HCT116 (cell line): ENCODE data around the gene KDM1B. TPM values are rescaled to one million over a fixed set of nuclear protein-coding genes. Genes with fewer than 3 reads are reported as not detected.

Experiments
- ATAC-seq: fragments of 200-7000 bp; cut with Tn5 transposase; 2 replicates; pipeline ENCODE4 v1.9.1; 2020; ENCODE audit warnings: mild to moderate bottlenecking, moderate library complexity
- BruUV-seq: library from RNA; stranded (reverse); fragments of 400-500 nt; replicated peaks from 2 replicates; lab custom pipeline; 2021; lab: Mats Ljungman, UMichigan
- CTCF ChIA-PET: fragments of 300-600 bp; sonication (Branson Sonifier 250); formaldehyde crosslinking; loops from one replicate; lab custom pipeline; 2021; ENCODE audit warnings: antibody characterized with exemption; lab: Charles Lee
- POLR2A ChIA-PET: fragments of 300-600, 350-600 bp; sonication (Branson Sonifier 250); formaldehyde crosslinking; loops from one replicate; lab custom pipeline; 2021; ENCODE audit warnings: antibody characterized with exemption; lab: Charles Lee
- RAD21 ChIA-PET, 2 experiments: fragments of 300-600 bp; sonication (Branson Sonifier 250); formaldehyde crosslinking; loops; one replicate each; lab custom pipeline; 2023; ENCODE audit warnings: low total read pairs in 2 of 2; ENCODE audit not compliant: uncharacterized antibody in 2 of 2, unreplicated experiment in 2 of 2, low non-redundant PET in 1 of 2; lab: Charles Lee
- DNase-seq: peaks from one replicate; pipeline ENCODE4 v3.0.0-alpha.2; 2010; ENCODE audit warnings: low read depth, low spot score
- H2AFZ ChIP-seq: fragments of 200-600 bp; shearing (Covaris generic), sonication (generic); 2 replicates; pipeline ENCODE4 v1.6.1; 2017; ENCODE audit warnings: low read depth, mixed run types, mixed read lengths, antibody characterized with exemption, low read length; ENCODE audit not compliant: poor library complexity, severe bottlenecking
- H3K27ac ChIP-seq: 2 replicates; pipeline ENCODE4 v1.5.1; 2012; ENCODE audit warnings: low read depth, low read length
- H3K27me3 ChIP-seq: fragments of 200-600 bp; sonication (generic); 2 replicates; pipeline ENCODE4 v1.6.1; 2016; ENCODE audit warnings: mixed run types, low read length, mixed read lengths; ENCODE audit not compliant: insufficient read depth
- H3K36me3 ChIP-seq, 2 experiments: fragments of 200-500 bp in 1 of 2; fragments of 200-600 bp in 1 of 2; sonication (Bioruptor generic) in 1 of 2; sonication (generic) in 1 of 2; 2 replicates each; pipeline versions ENCODE4 v1.5.1 to v1.6.1; 2014 to 2016; ENCODE audit warnings: low read length in 2 of 2, inconsistent platforms in 1 of 2, mixed read lengths in 1 of 2, mixed run types in 1 of 2; ENCODE audit not compliant: insufficient read depth in 2 of 2, control insufficient read depth in 1 of 2
- H3K4me1 ChIP-seq, 2 experiments: fragments of 200-600 bp in 1 of 2; sonication (generic) in 1 of 2; 2 replicates each; pipeline versions ENCODE4 v1.5.1 to v1.6.1; 2012 to 2017; ENCODE audit warnings: low read length in 2 of 2, inconsistent platforms in 1 of 2, mild to moderate bottlenecking in 1 of 2, mixed read lengths in 1 of 2, mixed run types in 1 of 2, moderate library complexity in 1 of 2; ENCODE audit not compliant: insufficient read depth in 2 of 2, control insufficient read depth in 1 of 2
- H3K4me2 ChIP-seq: fragments of 200-600 bp; sonication (generic); 2 replicates; pipeline ENCODE4 v1.6.1; 2017; ENCODE audit warnings: mixed run types, low read length, mixed read lengths
- H3K4me3 ChIP-seq, 2 experiments: fragments of 200-600 bp in 1 of 2; sonication (generic) in 1 of 2; replicated peaks in 1 of 2; 2 replicates each; pipeline ENCODE4 v1.5.1; 2011 to 2016; ENCODE audit warnings: low read length in 2 of 2, control low read depth in 1 of 2, low read depth in 1 of 2, mild to moderate bottlenecking in 1 of 2, mixed read lengths in 1 of 2, mixed run types in 1 of 2
- H3K79me2 ChIP-seq: fragments of 200-600 bp; sonication (generic); 2 replicates; pipeline ENCODE4 v1.6.1; 2017; ENCODE audit warnings: mild to moderate bottlenecking, mixed run types, low read length, moderate library complexity, mixed read lengths; ENCODE audit not compliant: insufficient read depth
- H3K9ac ChIP-seq: fragments of 200-600 bp; sonication (generic); 2 replicates; pipeline ENCODE4 v1.6.1; 2016; ENCODE audit warnings: low read length, mixed read lengths
- H3K9me2 ChIP-seq: fragments of 200-600 bp; sonication (generic), shearing (Covaris generic); 2 replicates; pipeline ENCODE4 v1.6.1; 2017; ENCODE audit warnings: mixed run types, mild to moderate bottlenecking, moderate library complexity; ENCODE audit not compliant: insufficient read depth
- H3K9me3 ChIP-seq, 2 experiments: fragments of 200-500 bp in 1 of 2; fragments of 200-600 bp in 1 of 2; sonication (Bioruptor generic) in 1 of 2; sonication (generic) in 1 of 2; 2 replicates each; pipeline ENCODE4 v1.6.1; 2014 to 2017; ENCODE audit warnings: low read length in 2 of 2, mixed read lengths in 2 of 2, inconsistent platforms in 1 of 2, low read depth in 1 of 2, mild to moderate bottlenecking in 1 of 2, mixed run types in 1 of 2, moderate library complexity in 1 of 2; ENCODE audit not compliant: control insufficient read depth in 1 of 2, insufficient read depth in 1 of 2
- H4K20me1 ChIP-seq: fragments of 200-600 bp; sonication (generic), shearing (Covaris generic); 2 replicates; pipeline ENCODE4 v1.6.1; 2017; ENCODE audit warnings: mixed run types, mild to moderate bottlenecking, moderate library complexity; ENCODE audit not compliant: insufficient read depth
- CEBPB ChIP-seq: IDR thresholded peaks from 2 replicates; pipeline ENCODE4 v1.6.1; 2012; ENCODE audit warnings: low read depth
- EGR1 ChIP-seq: IDR thresholded peaks from 2 replicates; pipeline ENCODE4 v1.6.1; 2012; ENCODE audit warnings: low read depth
- ELF1 ChIP-seq: IDR thresholded peaks from 2 replicates; pipeline ENCODE4 v1.6.1; 2012; ENCODE audit warnings: low read depth, borderline replicate concordance
- EZH2phosphoT487 ChIP-seq: fragments of 200-600 bp; IDR thresholded peaks from 2 replicates; pipeline ENCODE4 v1.6.1; 2018; ENCODE audit warnings: antibody characterized with exemption, borderline replicate concordance
- FOSL1 ChIP-seq: IDR thresholded peaks from 2 replicates; pipeline ENCODE4 v1.6.1; 2012; ENCODE audit warnings: low read depth
- JUND ChIP-seq: IDR thresholded peaks from 2 replicates; pipeline ENCODE4 v1.6.1; 2012
- POLR2AphosphoS5 ChIP-seq: IDR thresholded peaks from 2 replicates; pipeline ENCODE4 v1.6.1; 2011; ENCODE audit warnings: mild to moderate bottlenecking, low read depth, low read length, moderate library complexity
- RAD21 ChIP-seq: IDR thresholded peaks from 2 replicates; pipeline ENCODE4 v1.6.1; 2012; ENCODE audit warnings: low read depth, mild to moderate bottlenecking
- SP1 ChIP-seq: IDR thresholded peaks from 2 replicates; pipeline ENCODE4 v1.6.1; 2012; ENCODE audit warnings: low read depth
- TCF7L2 ChIP-seq: IDR thresholded peaks from 2 replicates; pipeline ENCODE4 v1.7.0; 2011; ENCODE audit warnings: borderline replicate concordance, inconsistent platforms; ENCODE audit not compliant: insufficient read depth, insufficient read length; ENCODE audit errors: extremely low read depth
- YY1 ChIP-seq: IDR thresholded peaks from 2 replicates; pipeline ENCODE4 v1.6.1; 2011; ENCODE audit warnings: low read length, low read depth, moderate library complexity, mild to moderate bottlenecking; ENCODE audit not compliant: insufficient replicate concordance; ENCODE audit errors: extremely low read depth
- ZFX ChIP-seq: fragments of 450-650 bp; IDR thresholded peaks from 2 replicates; pipeline ENCODE4 v1.6.1; 2017
- ZNF274 ChIP-seq: fragments of 200-500 bp; sonication (Bioruptor generic); IDR thresholded peaks from 2 replicates; pipeline ENCODE4 v1.6.1; 2014; ENCODE audit warnings: mild to moderate bottlenecking, low read depth, low read length, inconsistent platforms
- intact Hi-C: fragments of 100-400 bp; cut with micrococcal nuclease; formaldehyde crosslinking; loops from 2 replicates; pipeline ENCODE4 v1.10.0; 2022
- total RNA-seq: library from RNA; stranded (reverse); gene quantifications from one replicate; pipeline ENCODE4 v1.2.1, GENCODE V29; 2021; ENCODE audit not compliant: unreplicated experiment
- TF ChIP-seq, protein P1 (sequence below): IDR thresholded peaks from 2 replicates; pipeline ENCODE4 v1.6.1; 2012; ENCODE audit warnings: low read depth
- TF ChIP-seq, protein P2 (sequence below): IDR thresholded peaks from 2 replicates; pipeline ENCODE4 v1.6.1; 2012

Gene KDM1B
- total RNA-seq, 1 experiment from 2014 or later = 24.5 TPM

DNA sequence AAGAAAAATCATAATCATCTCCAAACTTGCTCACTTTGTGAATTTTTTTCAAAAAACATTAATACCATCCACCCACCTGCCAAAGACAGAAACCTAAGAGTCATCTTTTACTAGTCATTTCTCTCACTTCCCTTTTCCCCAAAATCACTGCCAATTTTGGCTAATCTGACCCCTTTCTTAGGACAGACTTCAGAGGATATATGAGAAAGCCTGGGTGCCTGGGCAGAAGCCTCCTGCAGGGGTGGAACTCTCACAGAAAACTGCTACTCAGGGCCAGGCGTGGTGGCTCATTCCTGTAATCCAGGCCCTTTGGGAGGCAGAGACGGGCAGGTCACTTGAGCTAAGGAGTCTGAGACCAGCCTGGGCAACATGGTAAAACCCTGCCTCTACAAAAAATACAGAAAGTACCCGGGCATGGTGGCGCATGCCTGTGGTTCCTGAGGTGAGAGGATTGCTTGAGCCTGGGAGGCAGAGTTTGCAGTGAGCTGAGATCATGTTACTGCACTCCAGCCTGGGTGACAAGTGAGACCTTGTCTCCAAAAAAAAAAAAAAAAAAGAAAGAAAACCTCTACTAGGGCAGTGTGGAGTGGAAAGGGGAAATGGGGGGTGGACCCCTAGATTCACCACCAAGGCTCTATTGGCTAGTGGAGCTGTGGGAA, 105.4 kb downstream of the KDM1B start:
- CTCF ChIA-PET = no interaction called here
- peaks cover 85% of the 10 kb centered on the region for H3K79me2 ChIP-seq
- RAD21 ChIA-PET = no interaction called here
- no peaks in the 10 kb centered on the region for H3K9me2 ChIP-seq
- peaks cover 20 to 46% of the 10 kb centered on the region in 2 experiments for H3K4me1 ChIP-seq
- no peak for TF ChIP-seq ELF1
- TF ChIP-seq, protein P1, sequence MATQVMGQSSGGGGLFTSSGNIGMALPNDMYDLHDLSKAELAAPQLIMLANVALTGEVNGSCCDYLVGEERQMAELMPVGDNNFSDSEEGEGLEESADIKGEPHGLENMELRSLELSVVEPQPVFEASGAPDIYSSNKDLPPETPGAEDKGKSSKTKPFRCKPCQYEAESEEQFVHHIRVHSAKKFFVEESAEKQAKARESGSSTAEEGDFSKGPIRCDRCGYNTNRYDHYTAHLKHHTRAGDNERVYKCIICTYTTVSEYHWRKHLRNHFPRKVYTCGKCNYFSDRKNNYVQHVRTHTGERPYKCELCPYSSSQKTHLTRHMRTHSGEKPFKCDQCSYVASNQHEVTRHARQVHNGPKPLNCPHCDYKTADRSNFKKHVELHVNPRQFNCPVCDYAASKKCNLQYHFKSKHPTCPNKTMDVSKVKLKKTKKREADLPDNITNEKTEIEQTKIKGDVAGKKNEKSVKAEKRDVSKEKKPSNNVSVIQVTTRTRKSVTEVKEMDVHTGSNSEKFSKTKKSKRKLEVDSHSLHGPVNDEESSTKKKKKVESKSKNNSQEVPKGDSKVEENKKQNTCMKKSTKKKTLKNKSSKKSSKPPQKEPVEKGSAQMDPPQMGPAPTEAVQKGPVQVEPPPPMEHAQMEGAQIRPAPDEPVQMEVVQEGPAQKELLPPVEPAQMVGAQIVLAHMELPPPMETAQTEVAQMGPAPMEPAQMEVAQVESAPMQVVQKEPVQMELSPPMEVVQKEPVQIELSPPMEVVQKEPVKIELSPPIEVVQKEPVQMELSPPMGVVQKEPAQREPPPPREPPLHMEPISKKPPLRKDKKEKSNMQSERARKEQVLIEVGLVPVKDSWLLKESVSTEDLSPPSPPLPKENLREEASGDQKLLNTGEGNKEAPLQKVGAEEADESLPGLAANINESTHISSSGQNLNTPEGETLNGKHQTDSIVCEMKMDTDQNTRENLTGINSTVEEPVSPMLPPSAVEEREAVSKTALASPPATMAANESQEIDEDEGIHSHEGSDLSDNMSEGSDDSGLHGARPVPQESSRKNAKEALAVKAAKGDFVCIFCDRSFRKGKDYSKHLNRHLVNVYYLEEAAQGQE = no peak
- TF ChIP-seq, all 23 proteins: peak for 0
- Histone ChIP-seq H3K27me3 (no peaks in the 10 kb centered on the region), H3K9me3 (no peaks in the 10 kb centered on the region), H2AFZ (no peak overlapping the region), H3K9ac (no peak overlapping the region), H3K27ac (peak overlapping the region; percentile 26; the same call in 1 of the 2 replicates), H3K4me2 (peak overlapping the region; percentile 81; the same call in 1 of the 2 replicates), H4K20me1 (peaks cover 23% of the 10 kb centered on the region; the same call in 1 of the 2 replicates), H3K36me3 (peaks cover 25 to 38% of the 10 kb centered on the region in 2 experiments), H3K4me3 (no peak overlapping the region)
- no TSS peak for BruUV-seq
- ATAC-seq (no peak), DNase-seq (no peak)
- intact Hi-C loops = no loop called here
- POLR2A ChIA-PET = no interaction called here

DNA sequence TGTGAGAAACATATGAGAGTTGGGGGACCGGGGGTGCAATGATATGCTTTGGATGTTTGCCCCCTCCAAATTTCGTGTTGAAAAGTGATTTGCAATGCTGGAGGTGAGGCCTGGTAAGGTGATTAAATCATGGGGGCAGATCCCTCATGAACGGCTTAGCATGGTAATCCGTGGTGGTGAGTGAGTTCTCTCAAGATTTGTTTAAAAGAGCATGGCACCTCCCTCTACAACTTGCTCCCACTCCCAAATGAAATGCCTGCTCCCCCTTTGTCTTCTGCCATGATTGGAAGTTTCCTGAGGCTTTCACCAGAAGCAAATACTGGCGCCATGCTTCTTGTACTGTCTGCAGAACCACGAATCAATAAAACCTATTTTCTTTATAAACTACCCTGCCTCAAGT, 106.7 kb downstream of the KDM1B start:
- CTCF ChIA-PET = no interaction called here
- Histone ChIP-seq H3K79me2 (peaks cover 72% of the 10 kb centered on the region), H3K27ac (no peak overlapping the region), H3K4me2 (peak overlapping the region; percentile 81), H4K20me1 (peaks cover 23% of the 10 kb centered on the region; the same call in 1 of the 2 replicates), H2AFZ (no peak overlapping the region), H3K9me3 (no peaks in the 10 kb centered on the region), H3K9me2 (no peaks in the 10 kb centered on the region), H3K9ac (peak overlapping the region; percentile 99; the same call in 1 of the 2 replicates), H3K4me3 (peak overlapping the region in 1 of 2 experiments; percentile 91; a peak in 1 of 4 replicates), H3K36me3 (peaks cover 15 to 31% of the 10 kb centered on the region in 2 experiments; a peak in 3 of 4 replicates), H3K27me3 (no peaks in the 10 kb centered on the region), H3K4me1 (peaks cover 21 to 47% of the 10 kb centered on the region in 2 experiments)
- POLR2A ChIA-PET = no interaction called here
- ATAC-seq (no peak), DNase-seq (no peak)
- intact Hi-C loops = no loop called here
- BruUV-seq = no TSS peak
- RAD21 ChIA-PET = no interaction called here
- TF ChIP-seq EZH2phosphoT487 = no peak
- TF ChIP-seq SP1 = no peak
- TF ChIP-seq POLR2AphosphoS5 = no peak
- TF ChIP-seq FOSL1 = no peak
- TF ChIP-seq TCF7L2 = no peak
- TF ChIP-seq RAD21 = no peak
- TF ChIP-seq CEBPB = no peak
- TF ChIP-seq EGR1 = no peak
- TF ChIP-seq ZFX = no peak
- TF ChIP-seq, protein P2, sequence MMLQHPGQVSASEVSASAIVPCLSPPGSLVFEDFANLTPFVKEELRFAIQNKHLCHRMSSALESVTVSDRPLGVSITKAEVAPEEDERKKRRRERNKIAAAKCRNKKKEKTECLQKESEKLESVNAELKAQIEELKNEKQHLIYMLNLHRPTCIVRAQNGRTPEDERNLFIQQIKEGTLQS = no peak
- no peak for TF ChIP-seq ZNF274
- TF ChIP-seq YY1 = no peak
- TF ChIP-seq JUND = no peak
